Stimulated activated CD4-positive, alpha-beta T cell treated with anti-CD3 and anti-CD28 coated beads, Interleukin-1b, Interleukin-23, amount 100 ng/mL, for 4 hours (primary cell): Measurements from ENCODE around the gene PRR5L.
A peak's percentile ranks its signal among the peaks of the same experiment; 100 is the strongest.
"Not testable (repeated sequence)": the region's sequence is repeated elsewhere in the genome, so short reads cannot be mapped to it uniquely, and the experiment has no call there.

Experiments used
- DNase-seq, 2 donors: peaks; one replicate each; pipeline ENCODE4 v3.0.0-alpha.2; 2020; ENCODE audit warnings: low read depth in 2 of 2

Gene PRR5L

DNA sequence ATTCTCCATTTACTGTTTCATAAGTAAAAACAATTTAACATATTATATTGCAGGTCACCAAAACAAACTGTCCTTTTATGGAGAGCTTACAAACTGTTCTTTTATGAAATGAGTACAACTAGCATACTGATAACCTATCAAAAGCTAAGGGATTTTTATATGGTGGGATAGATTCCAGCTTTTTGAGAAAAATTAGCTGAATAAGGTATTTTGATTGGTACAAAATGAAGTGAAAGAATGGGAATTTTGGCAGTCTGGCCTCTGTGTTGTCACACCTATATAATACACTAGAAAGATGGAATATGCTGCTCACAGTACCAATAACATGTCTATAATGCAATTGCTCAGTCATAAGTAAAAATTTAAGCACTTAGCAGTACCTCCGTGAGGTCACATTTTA lies 202.6 kb downstream of the PRR5L start:
- no peak for DNase-seq

DNA sequence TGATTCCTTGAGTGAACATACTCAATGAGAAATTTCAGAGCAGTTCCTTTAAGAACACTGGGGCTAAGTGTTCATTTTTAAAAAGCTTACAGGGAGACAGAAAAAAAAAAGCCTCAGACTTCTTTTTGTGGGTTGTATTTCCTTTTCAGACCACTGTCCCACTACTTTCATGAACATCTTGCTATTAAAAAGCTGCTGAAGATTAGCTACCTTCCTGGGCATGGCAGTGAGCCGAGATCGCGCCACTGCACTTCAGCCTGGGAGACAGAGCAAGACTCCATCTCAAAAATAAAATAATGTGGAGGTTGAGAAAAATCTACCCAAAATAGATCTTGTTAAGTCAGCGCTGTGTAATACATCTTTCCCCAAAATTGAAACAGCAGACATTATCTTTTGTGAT lies 203.2 kb downstream of the PRR5L start:
- DNase-seq = no peak

DNA sequence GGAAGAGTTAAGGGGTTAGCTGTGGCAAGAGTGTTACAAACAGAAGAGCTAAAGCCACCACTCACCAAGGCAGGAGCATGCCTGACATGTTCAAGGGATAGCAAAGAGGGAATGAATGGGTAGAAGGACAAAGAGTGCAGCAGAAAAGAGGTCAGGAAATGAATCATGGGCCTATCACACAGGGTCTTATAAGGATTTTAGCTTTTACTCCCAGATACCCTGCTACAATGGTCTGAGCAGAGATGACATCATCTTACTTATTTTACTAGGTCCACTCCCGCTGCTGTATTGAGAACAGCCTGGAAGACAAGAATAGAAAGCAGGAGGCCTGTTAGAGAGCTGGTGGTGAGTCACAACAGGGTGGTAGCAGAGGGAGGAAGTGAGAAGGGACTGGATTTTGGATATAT lies 204.2 kb downstream of the PRR5L start:
- DNase-seq = no peak

DNA sequence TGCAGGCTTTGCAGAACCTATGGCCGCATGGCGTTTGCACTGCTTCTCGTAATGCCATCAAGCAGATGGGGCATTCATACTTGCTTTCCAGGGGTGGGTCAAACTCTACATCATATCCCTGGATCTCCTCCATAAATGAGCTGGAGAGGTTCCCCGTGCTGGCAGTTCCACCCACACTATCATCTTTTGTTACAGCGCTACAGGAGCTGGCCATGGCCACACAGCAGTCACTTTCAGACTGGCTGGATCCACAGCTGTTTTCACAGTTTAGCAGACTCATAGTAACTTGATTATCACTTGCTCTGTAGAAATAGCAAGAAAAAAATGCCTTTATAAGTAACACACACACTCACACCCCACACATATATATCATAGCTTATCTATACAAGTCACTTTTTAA lies 205.1 kb downstream of the PRR5L start:
- DNase-seq = no peak

DNA sequence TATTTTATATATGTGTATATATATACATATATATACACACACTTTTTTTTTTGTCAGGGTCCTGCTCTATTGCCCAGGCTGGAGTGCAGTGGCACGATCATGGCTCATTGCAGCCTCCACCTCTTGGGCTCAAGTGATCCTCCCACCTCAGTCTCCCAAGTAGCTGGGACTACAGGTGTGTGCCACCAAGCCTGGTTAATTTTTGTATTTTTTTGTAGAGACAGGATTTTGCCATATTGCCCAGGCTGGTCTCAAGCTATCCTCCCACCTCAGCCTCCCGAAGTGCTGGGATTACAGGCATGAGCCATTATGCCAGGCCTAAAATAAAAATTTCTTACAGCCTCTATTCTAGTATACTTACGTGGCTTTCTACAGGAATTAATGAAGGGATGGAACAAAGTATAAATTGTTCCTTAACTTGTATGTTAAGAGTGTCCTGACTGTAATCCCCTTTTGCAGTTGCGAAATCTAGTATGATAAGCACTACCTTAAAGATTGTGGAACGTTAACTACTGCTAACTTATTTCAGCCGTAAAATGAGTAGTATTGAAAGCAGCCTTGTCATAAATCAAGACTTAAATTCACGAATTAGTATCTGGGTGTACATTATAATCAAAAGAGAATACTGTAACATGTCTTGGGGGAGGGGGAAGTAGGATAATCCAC lies 211.9 kb downstream of the PRR5L start:
- no peak for DNase-seq

DNA sequence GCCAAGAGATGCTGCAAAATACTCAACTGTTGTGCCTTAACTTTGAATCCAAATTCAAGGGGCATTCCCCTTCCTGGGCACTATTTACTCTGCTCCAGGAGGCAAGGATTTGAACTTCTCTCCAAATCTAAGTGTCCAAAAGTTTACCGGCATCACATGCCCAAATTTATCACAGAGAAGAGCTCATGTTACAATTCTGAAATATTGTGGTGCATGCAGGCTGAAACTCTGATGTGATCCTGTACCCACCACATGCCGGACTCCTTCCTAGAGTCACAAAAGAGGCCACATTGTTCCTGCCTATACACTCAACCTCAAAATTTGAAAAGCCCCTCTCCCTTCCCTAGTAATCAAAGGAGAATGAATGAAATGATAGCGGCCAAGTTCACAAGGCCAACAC lies 212.7 kb downstream of the PRR5L start:
- DNase-seq = no peak

DNA sequence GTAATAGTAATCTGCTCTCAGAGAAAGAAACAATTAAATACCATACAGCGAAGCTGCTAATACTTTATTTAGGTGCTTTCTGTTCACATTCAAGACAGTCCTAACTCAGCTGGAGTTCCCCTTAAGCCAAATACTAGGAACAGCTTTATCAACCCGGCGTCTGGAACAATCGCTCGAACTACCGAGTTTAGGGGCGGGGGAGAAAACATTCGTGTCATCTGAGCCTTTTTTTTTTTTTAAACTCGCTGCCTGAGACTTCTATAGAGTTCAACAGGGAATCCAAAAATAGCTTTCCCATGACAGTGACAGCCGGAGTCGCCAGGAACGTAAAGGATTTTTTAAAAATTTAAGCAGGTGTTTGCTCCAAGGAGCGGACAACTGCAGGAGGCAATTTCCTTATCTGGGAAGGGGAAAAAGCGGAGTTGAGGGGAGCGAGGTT lies 213.1 kb downstream of the PRR5L start:
- peak in 1 of 2 donors; percentile 18 for DNase-seq

DNA sequence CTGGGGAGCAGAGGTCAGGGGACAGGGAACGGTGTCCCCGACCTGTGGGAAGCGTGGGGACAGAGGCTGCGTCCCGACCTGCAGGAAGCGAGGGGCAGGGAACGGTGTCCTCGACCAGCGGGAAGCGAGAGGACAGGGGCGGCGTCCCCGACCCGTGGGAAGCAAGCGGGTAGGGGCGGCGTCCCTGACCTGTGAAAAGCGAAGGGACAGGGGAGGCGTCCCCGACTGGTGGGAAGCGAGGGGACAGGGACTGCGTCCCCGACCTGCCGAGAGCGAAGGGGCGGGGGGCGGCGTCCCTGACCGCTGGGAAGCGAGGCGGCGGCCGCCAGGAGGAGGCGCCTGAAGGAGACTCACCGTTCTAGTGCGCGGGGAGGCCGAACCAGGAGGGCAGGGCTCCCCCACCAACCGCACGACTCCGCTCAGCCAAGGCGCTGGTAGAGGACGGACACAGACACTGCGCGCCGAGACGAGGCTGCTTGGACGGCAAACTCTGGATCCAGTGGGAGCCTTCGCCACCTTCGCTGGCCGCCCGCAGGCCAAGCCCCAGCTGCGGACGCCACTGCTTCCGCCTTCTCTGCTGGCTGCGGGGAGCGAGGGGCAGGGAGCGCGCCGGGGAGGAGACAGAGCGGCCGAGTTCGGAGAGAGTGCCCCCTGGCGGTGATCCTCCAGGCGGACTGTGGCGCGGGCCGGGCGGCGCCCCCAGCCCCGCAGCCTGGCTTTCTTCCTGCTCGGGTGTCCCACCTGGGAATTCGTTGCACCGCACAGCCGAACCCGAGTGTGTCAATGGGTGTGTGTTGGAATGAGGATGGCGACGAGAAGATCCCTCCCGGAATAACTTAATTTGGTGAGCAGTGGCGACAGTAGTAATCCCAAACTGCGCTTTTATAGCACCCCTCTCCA lies 213.9 kb downstream of the PRR5L start, which contains the start of gene TRAF6:
TSS of gene TRAF6 (minus strand) at position 579 of the 900 bp plus-strand sequence. CDS start 8,757 bp downstream, outside the sequence.
- peak; percentile 89 to 93 for DNase-seq

DNA sequence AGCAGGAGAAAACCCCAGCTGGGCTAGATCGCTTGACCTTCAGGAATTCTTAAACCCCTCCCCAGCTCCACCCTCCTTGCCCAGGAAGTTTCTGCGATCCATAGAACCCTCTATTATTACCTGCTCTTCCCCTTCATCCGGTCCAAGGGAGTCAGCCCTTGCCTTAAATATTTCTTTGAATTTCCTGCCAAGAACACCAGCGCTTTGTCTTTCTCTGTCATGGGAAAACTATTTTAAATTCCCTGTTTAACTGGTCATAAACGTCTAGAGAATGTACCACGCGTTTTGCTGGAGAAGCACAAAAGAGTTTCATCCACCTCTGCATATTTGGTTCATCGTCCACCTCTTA lies 214.5 kb downstream of the PRR5L start:
- no peak for DNase-seq

DNA sequence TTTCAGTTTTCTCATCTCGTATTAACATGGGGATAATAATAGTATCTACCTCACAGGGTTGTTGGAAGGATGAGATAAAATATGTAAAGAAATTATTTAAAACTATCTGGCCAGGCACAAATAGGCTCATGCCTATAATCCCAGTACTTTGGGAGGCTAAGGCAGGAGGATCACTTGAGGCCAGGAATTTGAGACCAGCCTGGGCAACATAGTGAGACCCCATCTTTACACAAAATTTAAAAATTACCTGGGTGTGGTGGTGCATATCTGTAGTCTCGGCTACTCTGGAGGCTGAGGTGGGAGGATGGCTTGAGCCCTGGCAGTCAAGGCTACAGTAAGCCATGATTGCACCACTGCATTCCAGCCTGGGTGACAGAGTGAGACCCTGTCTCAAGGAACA lies 215.0 kb downstream of the PRR5L start:
- not testable (repeated sequence) for DNase-seq

DNA sequence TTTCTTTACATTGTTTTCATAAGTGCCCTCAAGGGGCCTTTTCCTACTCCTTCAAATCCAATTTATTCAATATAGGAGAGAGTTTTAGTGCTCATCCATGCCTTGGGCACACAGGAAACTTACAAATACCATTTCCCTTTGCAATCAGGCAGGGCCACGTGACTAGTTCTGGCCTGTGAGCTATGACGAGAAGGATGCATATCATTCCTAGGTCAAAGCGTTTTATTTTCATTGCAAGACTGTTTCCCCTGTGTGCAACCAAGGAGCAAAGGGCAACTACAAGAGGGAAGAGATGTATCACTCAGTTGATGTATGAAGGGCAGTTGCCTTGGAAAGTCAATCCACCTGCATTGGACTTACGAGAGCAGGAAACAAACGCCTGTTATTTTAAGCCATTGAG lies 215.9 kb downstream of the PRR5L start:
- DNase-seq = no peak

DNA sequence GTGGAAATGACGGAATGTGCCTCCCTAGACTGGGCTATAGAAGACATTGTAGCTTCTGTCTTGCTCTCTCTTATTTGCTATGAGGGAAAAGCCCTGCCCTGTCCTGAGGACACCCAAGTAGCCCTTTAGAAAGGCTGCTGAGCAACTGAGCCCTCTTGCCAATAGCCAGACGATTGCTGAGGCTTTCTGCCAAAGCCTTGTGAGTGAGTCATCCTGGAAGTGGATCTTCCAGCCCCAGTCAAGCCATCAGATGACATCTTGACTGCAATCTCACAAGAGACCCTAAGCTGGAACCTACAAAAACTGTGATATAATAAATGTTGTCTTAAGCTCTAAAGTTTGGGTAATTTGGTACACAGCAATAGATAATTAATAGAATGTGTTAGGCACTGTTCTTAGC lies 217.9 kb downstream of the PRR5L start:
- no peak for DNase-seq
